Brain microvascular endothelial cell (primary cell): Measurements from ENCODE around the gene ARHGEF12.

Experiments
- DNase-seq: peaks from one replicate; pipeline ENCODE4 v3.0.0-alpha.2; 2020
- H3K27ac ChIP-seq: fragments of 250-450 bp; sonication (Bioruptor Pico); 2 replicates; pipeline ENCODE4 v1.5.1; 2020; ENCODE audit warnings: mild to moderate bottlenecking, moderate library complexity
- H3K27me3 ChIP-seq: fragments of 250-450 bp; sonication (Bioruptor Pico); replicated peaks from 2 replicates; pipeline ENCODE4 v1.5.1; 2020; ENCODE audit warnings: mild to moderate bottlenecking
- H3K36me3 ChIP-seq: fragments of 250-450 bp; sonication (Bioruptor Pico); replicated peaks from 2 replicates; pipeline ENCODE4 v1.5.1; 2020; ENCODE audit warnings: mild to moderate bottlenecking
- H3K4me3 ChIP-seq: 2 replicates; pipeline ENCODE4 v1.5.1; 2011; ENCODE audit warnings: low read depth, mild to moderate bottlenecking, control low read depth, low read length, moderate library complexity
- in situ Hi-C: cut with HindIII; loops from 2 replicates; pipeline ENCODE4 v1.10.0; 2017; ENCODE audit warnings: low sequenced_read_pairs, low pct_ligation_motif_present
- TF ChIP-seq, protein P1 (sequence below): IDR thresholded peaks from 2 replicates; pipeline ENCODE4 v1.5.1; 2011; ENCODE audit warnings: low read depth, mild to moderate bottlenecking, moderate library complexity, low read length, control low read depth, inconsistent platforms; ENCODE audit errors: missing control alignments

The ARHGEF12 gene

DNA sequence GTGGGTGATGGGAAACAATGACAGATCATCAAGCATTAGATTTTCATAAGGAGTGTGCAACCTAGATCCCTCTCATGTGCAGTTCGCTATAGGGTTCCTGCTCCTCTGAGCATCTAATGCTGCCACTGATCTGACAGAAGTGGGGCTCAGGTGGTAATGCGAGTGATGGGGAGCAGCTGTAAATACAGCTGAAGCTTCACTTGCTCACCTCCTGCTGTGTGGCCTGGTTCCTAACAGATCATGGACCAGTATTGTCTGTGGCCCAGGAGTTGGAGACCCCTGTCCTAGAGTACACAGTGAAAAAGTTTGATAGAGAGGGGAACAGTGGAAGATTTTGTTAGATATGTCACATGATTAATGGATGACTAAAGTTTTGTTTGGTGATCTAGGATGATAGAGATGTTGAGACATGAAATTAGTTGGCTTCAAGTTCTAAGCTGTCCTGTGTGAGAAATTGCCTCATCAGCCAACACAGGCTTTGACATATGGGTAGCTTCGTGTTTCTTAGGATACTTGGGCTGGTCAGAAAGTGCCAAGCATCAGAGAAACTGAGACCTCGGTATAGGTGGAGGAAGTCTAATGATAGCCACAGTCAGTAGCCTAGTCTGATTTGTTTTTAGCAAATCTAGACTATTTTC lies 47.4 kb downstream of the ARHGEF12 start:
- Histone ChIP-seq H3K36me3 (no peaks in the 10 kb centered on the region), H3K27me3 (no peaks in the 10 kb centered on the region), H3K4me3 (no peak overlapping the region), H3K27ac (no peak overlapping the region)
- in situ Hi-C loops: no loop called here
- TF ChIP-seq, protein P1, sequence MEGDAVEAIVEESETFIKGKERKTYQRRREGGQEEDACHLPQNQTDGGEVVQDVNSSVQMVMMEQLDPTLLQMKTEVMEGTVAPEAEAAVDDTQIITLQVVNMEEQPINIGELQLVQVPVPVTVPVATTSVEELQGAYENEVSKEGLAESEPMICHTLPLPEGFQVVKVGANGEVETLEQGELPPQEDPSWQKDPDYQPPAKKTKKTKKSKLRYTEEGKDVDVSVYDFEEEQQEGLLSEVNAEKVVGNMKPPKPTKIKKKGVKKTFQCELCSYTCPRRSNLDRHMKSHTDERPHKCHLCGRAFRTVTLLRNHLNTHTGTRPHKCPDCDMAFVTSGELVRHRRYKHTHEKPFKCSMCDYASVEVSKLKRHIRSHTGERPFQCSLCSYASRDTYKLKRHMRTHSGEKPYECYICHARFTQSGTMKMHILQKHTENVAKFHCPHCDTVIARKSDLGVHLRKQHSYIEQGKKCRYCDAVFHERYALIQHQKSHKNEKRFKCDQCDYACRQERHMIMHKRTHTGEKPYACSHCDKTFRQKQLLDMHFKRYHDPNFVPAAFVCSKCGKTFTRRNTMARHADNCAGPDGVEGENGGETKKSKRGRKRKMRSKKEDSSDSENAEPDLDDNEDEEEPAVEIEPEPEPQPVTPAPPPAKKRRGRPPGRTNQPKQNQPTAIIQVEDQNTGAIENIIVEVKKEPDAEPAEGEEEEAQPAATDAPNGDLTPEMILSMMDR: no peak
- no peak for DNase-seq

GRCh38 chr11:120384476-120384875 lies 48.3 kb downstream of the ARHGEF12 start:
- H3K27me3 ChIP-seq: no peaks in the 10 kb centered on the region

GRCh38 chr11:120385110-120385509 lies 48.9 kb downstream of the ARHGEF12 start:
- H3K27ac ChIP-seq: peak overlapping the region; percentile 42
- H3K36me3 ChIP-seq: no peaks in the 10 kb centered on the region
- no peaks in the 10 kb centered on the region for H3K27me3 ChIP-seq
- peak; percentile 80 for DNase-seq
- in situ Hi-C loops: no loop called here
- TF ChIP-seq, protein P1: peak; percentile 9
- H3K4me3 ChIP-seq: no peak overlapping the region

More at GRCh38 chr11:120384476-120384875, 48.3 kb downstream of the ARHGEF12 start:
- Histone ChIP-seq H3K36me3 (no peaks in the 10 kb centered on the region), H3K27ac (no peak overlapping the region), H3K4me3 (no peak overlapping the region)
- no peak for DNase-seq
- TF ChIP-seq, protein P1: no peak
- in situ Hi-C loops: no loop called here

- no peak overlapping the region for H3K4me3 ChIP-seq
- H3K27me3 ChIP-seq: no peaks in the 10 kb centered on the region
- in situ Hi-C loops: no loop called here
- no peak for DNase-seq
- TF ChIP-seq, protein P1: no peak
- H3K36me3 ChIP-seq: no peaks in the 10 kb centered on the region
- peak overlapping the region; percentile 42 for H3K27ac ChIP-seq
Observed at GRCh38 chr11:120385655-120386054, 49.4 kb downstream of the ARHGEF12 start.

GRCh38 chr11:120386318-120386717 lies 50.1 kb downstream of the ARHGEF12 start:
- in situ Hi-C loops: no loop called here
- TF ChIP-seq, protein P1: no peak
- H3K27me3 ChIP-seq: no peaks in the 10 kb centered on the region

DNA sequence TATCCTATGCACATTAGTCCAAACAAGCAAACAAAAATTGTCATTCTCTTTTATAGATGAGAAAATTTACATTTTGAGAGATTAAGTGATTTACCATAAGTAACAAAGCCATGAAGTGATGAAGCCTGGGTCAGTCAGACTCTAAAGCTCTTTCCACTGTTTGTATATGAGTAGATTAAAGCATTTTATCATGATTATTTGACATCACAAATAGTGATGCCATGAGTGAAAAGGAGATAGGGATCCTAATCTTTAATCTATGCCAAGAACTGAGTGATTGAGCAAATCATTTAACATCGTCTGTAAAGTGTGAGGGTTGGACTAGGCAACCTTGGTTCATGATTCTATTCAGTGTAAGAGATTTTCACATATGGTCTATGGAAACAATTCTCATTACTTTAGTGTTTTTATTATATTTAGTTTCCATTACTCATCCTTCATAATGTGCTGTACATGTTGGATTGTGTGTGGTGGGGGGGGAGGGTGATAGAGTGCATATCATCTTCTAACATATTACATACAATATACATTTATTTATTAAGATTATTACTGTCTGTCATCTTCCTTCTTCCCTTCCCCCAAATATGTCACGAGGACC lies 50.7 kb downstream of the ARHGEF12 start:
- Histone ChIP-seq H3K27ac (no peak overlapping the region), H3K36me3 (no peaks in the 10 kb centered on the region), H3K27me3 (no peaks in the 10 kb centered on the region), H3K4me3 (no peak overlapping the region)
- TF ChIP-seq, protein P1: no peak
- in situ Hi-C loops: no loop called here
- DNase-seq: no peak

More at GRCh38 chr11:120386318-120386717, 50.1 kb downstream of the ARHGEF12 start:
- Histone ChIP-seq H3K27ac (no peak overlapping the region), H3K4me3 (no peak overlapping the region), H3K36me3 (no peaks in the 10 kb centered on the region)
- DNase-seq: no peak
